H1 (cell line): ENCODE data around the gene PKN1.

Experiments
- BACH1 ChIP-seq: IDR thresholded peaks from 2 replicates; pipeline ENCODE4 v1.6.1; 2012; ENCODE audit warnings: low read length, improper control_type of control experiment
- CBX5 ChIP-seq: fragments of 300-800, 300-1000 bp; sonication (generic); IDR thresholded peaks from 2 replicates; pipeline ENCODE4 v1.7.1; 2016; ENCODE audit warnings: antibody characterized with exemption, low read length, low read depth
- CHD2 ChIP-seq: IDR thresholded peaks from 2 replicates; pipeline ENCODE4 v1.6.1; 2012; ENCODE audit warnings: low read length, improper control_type of control experiment
- CTCF ChIP-seq, 3 experiments: IDR thresholded peaks; 1 replicate in 2 of 3; 2 replicates in 1 of 3; pipeline versions ENCODE4 v1.5.1 to v1.6.1; 2011; ENCODE audit warnings: low read length in 3 of 3, mild to moderate bottlenecking in 3 of 3, inconsistent platforms in 2 of 3, low read depth in 1 of 3, moderate library complexity in 1 of 3; ENCODE audit not compliant: insufficient read depth in 1 of 3; ENCODE audit errors: control extremely low read depth in 1 of 3
- EZH2 ChIP-seq: fragments of 200-600 bp; sonication (generic); IDR thresholded peaks from 2 replicates; pipeline ENCODE4 v1.7.1; 2012; ENCODE audit warnings: low read depth, mild to moderate bottlenecking, moderate library complexity, low read length, inconsistent platforms; ENCODE audit not compliant: severe bottlenecking
- GTF2F1 ChIP-seq: IDR thresholded peaks from 2 replicates; pipeline ENCODE4 v1.6.1; 2012; ENCODE audit warnings: low read depth, low read length, improper control_type of control experiment, borderline replicate concordance
- JUN ChIP-seq: IDR thresholded peaks from 2 replicates; pipeline ENCODE4 v1.6.1; 2011; ENCODE audit warnings: low read depth, mild to moderate bottlenecking, improper control_type of control experiment, low read length
- KDM1A ChIP-seq: fragments of 200-600, 300-600 bp; sonication (generic); IDR thresholded peaks from 2 replicates; pipeline ENCODE4 v1.7.1; 2016; ENCODE audit warnings: mild to moderate bottlenecking, low read length, borderline replicate concordance
- POLR2A ChIP-seq, 2 experiments: IDR thresholded peaks; 1 replicate in 1 of 2; 2 replicates in 1 of 2; pipeline ENCODE4 v1.6.1; 2011; ENCODE audit warnings: low read depth in 2 of 2, low read length in 2 of 2, mild to moderate bottlenecking in 2 of 2; ENCODE audit errors: control extremely low read depth in 1 of 2
- SUZ12 ChIP-seq: fragments of 200-600 bp; sonication (generic); IDR thresholded peaks from 2 replicates; pipeline ENCODE4 v1.6.1; 2012; ENCODE audit warnings: mild to moderate bottlenecking, inconsistent platforms, low read length, moderate library complexity, mixed read lengths
- TAF1 ChIP-seq: IDR thresholded peaks from 2 replicates; pipeline ENCODE4 v1.6.1; 2011; ENCODE audit warnings: mild to moderate bottlenecking, low read depth, low read length
- YY1 ChIP-seq: IDR thresholded peaks from 2 replicates; pipeline ENCODE4 v1.6.1; 2011; ENCODE audit warnings: low read depth, mild to moderate bottlenecking, low read length

GRCh38 chr19:14494910-14495671 lies 62.0 kb downstream of the PKN1 start:
- no peak for TF ChIP-seq CTCF (IDR thresholded peaks at IDR 0.05; ENCODE audit: control extremely low read depth in 1 of 3, insufficient read depth in 1 of 3, low read depth in 1 of 3, low read length in 3 of 3)
- no peak for TF ChIP-seq BACH1
- TF ChIP-seq TAF1, result no peak
- no peak for TF ChIP-seq POLR2A (IDR thresholded peaks at IDR 0.05; ENCODE audit: control extremely low read depth in 1 of 2, low read depth in 2 of 2, low read length in 2 of 2)
- no peak for TF ChIP-seq YY1
- no peak for TF ChIP-seq EZH2
- no peak for TF ChIP-seq JUN
- peak; percentile 68; the same call in 1 of the 2 replicates for TF ChIP-seq KDM1A
- TF ChIP-seq CHD2, result no peak
- no peak for TF ChIP-seq CBX5
- no peak for TF ChIP-seq GTF2F1
- no peak for TF ChIP-seq SUZ12
